ENCODE measurements around the gene CLSTN2. TPM values are rescaled to one million over a fixed set of nuclear protein-coding genes. Genes with fewer than 3 reads are reported as not detected.
A peak's percentile ranks its signal among the peaks of the same experiment; 100 is the strongest.

Gene CLSTN2
- total RNA-seq, 1 donor from 2014 or later: 16.0 TPM

GRCh38 chr3:140053794-140054193 lies 118.8 kb downstream of the CLSTN2 start:
- no peak overlapping the region for H3K27ac ChIP-seq
- intact Hi-C loops (cut with DNase I): no loop called here
- H3K9me3 ChIP-seq: no peaks in the 10 kb centered on the region
- peak in 1 of 2 donors; percentile 76 for DNase-seq (ENCODE audit: extremely low spot score in 2 of 2)
- H3K36me3 ChIP-seq: no peaks in the 10 kb centered on the region
- H3K4me3 ChIP-seq: no peak overlapping the region
- H3K27me3 ChIP-seq: no peaks in the 10 kb centered on the region
- TF ChIP-seq POLR2A (IDR thresholded peaks at IDR 0.05) (no peak), POLR2AphosphoS5 (IDR thresholded peaks at IDR 0.05; ENCODE audit: insufficient read depth in 1 of 2, low read depth in 1 of 2) (no peak), CTCF (IDR thresholded peaks at IDR 0.05) (no peak)
- H3K4me1 ChIP-seq: no peaks in the 10 kb centered on the region

- DNase-seq (ENCODE audit: extremely low spot score in 2 of 2): no peak
- H3K27ac ChIP-seq: no peak overlapping the region
- intact Hi-C loops (cut with DNase I): no loop called here
Observed at GRCh38 chr3:140055092-140055791, 120.3 kb downstream of the CLSTN2 start.

GRCh38 chr3:140056047-140056446 lies 121.1 kb downstream of the CLSTN2 start:
- H3K4me1 ChIP-seq: no peaks in the 10 kb centered on the region
- H3K27ac ChIP-seq: no peak overlapping the region
- DNase-seq (ENCODE audit: extremely low spot score in 2 of 2): no peak
- TF ChIP-seq POLR2AphosphoS5 (IDR thresholded peaks at IDR 0.05; ENCODE audit: insufficient read depth in 1 of 2, low read depth in 1 of 2) (no peak), POLR2A (IDR thresholded peaks at IDR 0.05) (no peak), CTCF (IDR thresholded peaks at IDR 0.05) (no peak)
- H3K9me3 ChIP-seq: no peaks in the 10 kb centered on the region
- no peaks in the 10 kb centered on the region for H3K36me3 ChIP-seq
- no peaks in the 10 kb centered on the region for H3K27me3 ChIP-seq
- intact Hi-C loops (cut with DNase I): no loop called here
- H3K4me3 ChIP-seq: no peak overlapping the region

More at GRCh38 chr3:140055092-140055791, 120.3 kb downstream of the CLSTN2 start:
- Histone ChIP-seq H3K27me3 (no peaks in the 10 kb centered on the region), H3K4me1 (no peaks in the 10 kb centered on the region), H3K4me3 (no peak overlapping the region), H3K9me3 (no peaks in the 10 kb centered on the region), H3K36me3 (no peaks in the 10 kb centered on the region)
- TF ChIP-seq POLR2AphosphoS5 (IDR thresholded peaks at IDR 0.05; ENCODE audit: insufficient read depth in 1 of 2, low read depth in 1 of 2): no peak
- TF ChIP-seq CTCF (IDR thresholded peaks at IDR 0.05): no peak
- TF ChIP-seq POLR2A (IDR thresholded peaks at IDR 0.05): no peak

GRCh38 chr3:140061211-140061610 lies 126.2 kb downstream of the CLSTN2 start:
- DNase-seq (ENCODE audit: extremely low spot score in 2 of 2): no peak
- TF ChIP-seq POLR2AphosphoS5 (IDR thresholded peaks at IDR 0.05; ENCODE audit: insufficient read depth in 1 of 2, low read depth in 1 of 2): no peak
- TF ChIP-seq CTCF (IDR thresholded peaks at IDR 0.05): no peak
- no peak for TF ChIP-seq POLR2A (IDR thresholded peaks at IDR 0.05)

GRCh38 chr3:140062461-140062860 lies 127.5 kb downstream of the CLSTN2 start:
- no peaks in the 10 kb centered on the region for H3K27me3 ChIP-seq
- no peak for DNase-seq (ENCODE audit: extremely low spot score in 2 of 2)
- H3K27ac ChIP-seq: no peak overlapping the region
- H3K4me3 ChIP-seq: no peak overlapping the region
- no peaks in the 10 kb centered on the region for H3K4me1 ChIP-seq
- no peaks in the 10 kb centered on the region for H3K9me3 ChIP-seq
- no peak for TF ChIP-seq POLR2A (IDR thresholded peaks at IDR 0.05)
- no peak for TF ChIP-seq POLR2AphosphoS5 (IDR thresholded peaks at IDR 0.05; ENCODE audit: insufficient read depth in 1 of 2, low read depth in 1 of 2)
- no peak for TF ChIP-seq CTCF (IDR thresholded peaks at IDR 0.05)
- intact Hi-C loops (cut with DNase I): no loop called here
- H3K36me3 ChIP-seq: no peaks in the 10 kb centered on the region

More at GRCh38 chr3:140061211-140061610, 126.2 kb downstream of the CLSTN2 start:
- Histone ChIP-seq H3K9me3 (no peaks in the 10 kb centered on the region), H3K4me1 (no peaks in the 10 kb centered on the region), H3K27ac (no peak overlapping the region), H3K27me3 (no peaks in the 10 kb centered on the region), H3K36me3 (no peaks in the 10 kb centered on the region), H3K4me3 (no peak overlapping the region)
- intact Hi-C loops (cut with DNase I): no loop called here

All from vagina (tissue), 2 donors.